ENCODE data around the gene APOE. TPM values are rescaled to one million over a fixed set of nuclear protein-coding genes. Genes with fewer than 3 reads are reported as not detected.

APOE gene
- total and polyA plus RNA-seq, 2 of the 13 experiments (the other 11 are each of a cell fraction or from before 2014, with no cell fraction given), result 1,328 to 1,470 TPM

DNA sequence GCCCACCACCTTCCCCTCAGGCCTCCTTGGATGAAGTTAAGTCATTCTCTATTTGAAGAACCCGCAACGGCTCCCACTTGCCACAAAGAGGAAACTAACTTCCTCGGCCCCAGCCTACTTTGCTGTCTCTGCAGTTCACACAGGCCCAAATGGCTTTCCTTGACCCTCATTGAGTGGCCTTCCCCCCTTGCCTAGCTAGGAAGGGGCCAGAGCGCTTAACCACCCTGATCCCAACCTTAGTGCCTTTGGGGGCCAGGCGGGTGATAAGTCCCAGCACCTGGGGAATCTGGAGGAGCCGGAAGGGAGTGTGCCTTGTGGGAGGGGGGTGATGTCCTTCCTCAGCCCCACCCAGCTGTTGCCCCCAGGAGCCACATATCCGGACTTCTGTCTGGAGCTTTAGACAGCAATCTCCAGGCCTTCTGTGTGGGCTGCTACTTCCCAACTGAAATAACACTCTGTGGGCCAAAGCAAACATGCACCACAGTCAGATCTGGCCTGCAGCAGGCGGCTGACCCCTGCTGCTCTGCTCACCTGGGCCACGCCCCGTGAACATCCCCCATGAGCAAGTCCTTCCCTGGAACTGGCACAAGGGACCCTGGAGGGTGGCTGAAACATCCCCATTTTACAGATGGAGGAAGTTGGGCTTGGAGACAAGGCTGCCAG lies 49.0 kb upstream of the APOE start (continued):
- TF ChIP-seq ZNF510 (CRISPR knock-in tag; IDR thresholded peaks at IDR 0.05; ENCODE audit: low read depth) (no peak), ZNF775 (CRISPR knock-in tag; IDR thresholded peaks at IDR 0.05; ENCODE audit: borderline replicate concordance) (no peak), KDM2A (CRISPR knock-in tag; IDR thresholded peaks at IDR 0.05; ENCODE audit: borderline replicate concordance, low read depth) (no peak), ZNF512B (CRISPR knock-in tag; IDR thresholded peaks at IDR 0.05; ENCODE audit: borderline replicate concordance) (no peak), LRRFIP1 (CRISPR knock-in tag; conservative IDR thresholded peaks at IDR 0.05) (no peak), ZBTB33 (CRISPR knock-in tag; IDR thresholded peaks at IDR 0.05) (peak; percentile 69), ZNF614 (CRISPR knock-in tag; IDR thresholded peaks at IDR 0.05; ENCODE audit: borderline replicate concordance) (peak; percentile 48; the same call in 1 of the 2 replicates), ZNF563 (CRISPR knock-in tag; IDR thresholded peaks at IDR 0.05) (no peak), GATAD2A (CRISPR knock-in tag; IDR thresholded peaks at IDR 0.05) (peak; percentile 63; the same call in 1 of the 2 replicates), ZNF609 (CRISPR knock-in tag; IDR thresholded peaks at IDR 0.05; ENCODE audit: borderline replicate concordance) (peak; percentile 19; the same call in 1 of the 2 replicates), ZNF337 (CRISPR knock-in tag; IDR thresholded peaks at IDR 0.05; ENCODE audit: borderline replicate concordance, low read depth) (no peak), CBX1 (IDR thresholded peaks at IDR 0.05; ENCODE audit: low read depth) (no peak), ZNF605 (CRISPR knock-in tag; IDR thresholded peaks at IDR 0.05) (peak; percentile 62), ETV5 (CRISPR knock-in tag; IDR thresholded peaks at IDR 0.05; ENCODE audit: borderline replicate concordance) (peak; percentile 54; the same call in 1 of the 2 replicates)
- TF ChIP-seq, protein P1, sequence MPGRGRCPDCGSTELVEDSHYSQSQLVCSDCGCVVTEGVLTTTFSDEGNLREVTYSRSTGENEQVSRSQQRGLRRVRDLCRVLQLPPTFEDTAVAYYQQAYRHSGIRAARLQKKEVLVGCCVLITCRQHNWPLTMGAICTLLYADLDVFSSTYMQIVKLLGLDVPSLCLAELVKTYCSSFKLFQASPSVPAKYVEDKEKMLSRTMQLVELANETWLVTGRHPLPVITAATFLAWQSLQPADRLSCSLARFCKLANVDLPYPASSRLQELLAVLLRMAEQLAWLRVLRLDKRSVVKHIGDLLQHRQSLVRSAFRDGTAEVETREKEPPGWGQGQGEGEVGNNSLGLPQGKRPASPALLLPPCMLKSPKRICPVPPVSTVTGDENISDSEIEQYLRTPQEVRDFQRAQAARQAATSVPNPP (CRISPR knock-in tag; IDR thresholded peaks at IDR 0.05), result no peak

All from HepG2 (cell line).